Fibroblast of lung (primary cell): ENCODE measurements around the gene SLC39A6.

Experiments used
- CTCF ChIP-seq, 2 donors: IDR thresholded peaks in 1 of 2; conservative IDR thresholded peaks in 1 of 2; 1 replicate in 1 of 2; 2 replicates in 1 of 2; pipeline ENCODE4 v1.5.1; 2011 to 2012; ENCODE audit warnings: low read length in 2 of 2, control low read depth in 1 of 2, inconsistent platforms in 1 of 2, low read depth in 1 of 2, mild to moderate bottlenecking in 1 of 2
- EZH2 ChIP-seq: IDR thresholded peaks from 2 replicates; pipeline ENCODE4 v1.5.1; 2012; ENCODE audit warnings: low read length, control low read depth, mild to moderate bottlenecking; ENCODE audit errors: missing control alignments

- TF ChIP-seq CTCF (conservative IDR thresholded peaks at IDR 0.05 in 1 of 2, IDR thresholded peaks at IDR 0.05 in 1 of 2; ENCODE audit: low read depth in 1 of 2, low read length in 2 of 2), result peak; percentile 36 to 46
- TF ChIP-seq EZH2, result no peak
Measured at GRCh38 chr18:36095936-36096519, 33.1 kb downstream of the SLC39A6 start.
